Breast epithelium (tissue), 3 donors: Measurements from ENCODE around the gene PRRT1B.

ENCODE experiments used
- POLR2AphosphoS5 ChIP-seq, 3 donors: sonication (generic); formaldehyde crosslinking; IDR thresholded peaks; one replicate each; pipeline ENCODE4 v1.6.1; 2017; ENCODE audit warnings: antibody characterized with exemption in 3 of 3
- TF ChIP-seq, protein P1 (sequence below), 3 donors: fragments of 450-650 bp; IDR thresholded peaks; one replicate each; pipeline ENCODE4 v1.5.1; 2016 to 2017; ENCODE audit warnings: antibody characterized with exemption in 3 of 3, mild to moderate bottlenecking in 3 of 3, moderate library complexity in 3 of 3

GRCh38 chr9:131562032-131562959 is 17.0 kb downstream of the PRRT1B start:
- no peak for TF ChIP-seq POLR2AphosphoS5 (IDR thresholded peaks at IDR 0.05)
- TF ChIP-seq, protein P1, sequence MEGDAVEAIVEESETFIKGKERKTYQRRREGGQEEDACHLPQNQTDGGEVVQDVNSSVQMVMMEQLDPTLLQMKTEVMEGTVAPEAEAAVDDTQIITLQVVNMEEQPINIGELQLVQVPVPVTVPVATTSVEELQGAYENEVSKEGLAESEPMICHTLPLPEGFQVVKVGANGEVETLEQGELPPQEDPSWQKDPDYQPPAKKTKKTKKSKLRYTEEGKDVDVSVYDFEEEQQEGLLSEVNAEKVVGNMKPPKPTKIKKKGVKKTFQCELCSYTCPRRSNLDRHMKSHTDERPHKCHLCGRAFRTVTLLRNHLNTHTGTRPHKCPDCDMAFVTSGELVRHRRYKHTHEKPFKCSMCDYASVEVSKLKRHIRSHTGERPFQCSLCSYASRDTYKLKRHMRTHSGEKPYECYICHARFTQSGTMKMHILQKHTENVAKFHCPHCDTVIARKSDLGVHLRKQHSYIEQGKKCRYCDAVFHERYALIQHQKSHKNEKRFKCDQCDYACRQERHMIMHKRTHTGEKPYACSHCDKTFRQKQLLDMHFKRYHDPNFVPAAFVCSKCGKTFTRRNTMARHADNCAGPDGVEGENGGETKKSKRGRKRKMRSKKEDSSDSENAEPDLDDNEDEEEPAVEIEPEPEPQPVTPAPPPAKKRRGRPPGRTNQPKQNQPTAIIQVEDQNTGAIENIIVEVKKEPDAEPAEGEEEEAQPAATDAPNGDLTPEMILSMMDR (IDR thresholded peaks at IDR 0.05): no peak
